Endometrium (tissue), 2 donors: ENCODE data around the gene LRRFIP1.
"Not testable (repeated sequence)": the region's sequence is repeated elsewhere in the genome, so short reads cannot be mapped to it uniquely, and the experiment has no call there.

Experiments
- FAIRE-seq: peaks from 2 replicates; lab custom pipeline; 2012; peaks lifted over from hg19 to GRCh38; lab: Jason Lieb, UNC
- donor health status: control.
- donor health status: control.

The LRRFIP1 gene

DNA sequence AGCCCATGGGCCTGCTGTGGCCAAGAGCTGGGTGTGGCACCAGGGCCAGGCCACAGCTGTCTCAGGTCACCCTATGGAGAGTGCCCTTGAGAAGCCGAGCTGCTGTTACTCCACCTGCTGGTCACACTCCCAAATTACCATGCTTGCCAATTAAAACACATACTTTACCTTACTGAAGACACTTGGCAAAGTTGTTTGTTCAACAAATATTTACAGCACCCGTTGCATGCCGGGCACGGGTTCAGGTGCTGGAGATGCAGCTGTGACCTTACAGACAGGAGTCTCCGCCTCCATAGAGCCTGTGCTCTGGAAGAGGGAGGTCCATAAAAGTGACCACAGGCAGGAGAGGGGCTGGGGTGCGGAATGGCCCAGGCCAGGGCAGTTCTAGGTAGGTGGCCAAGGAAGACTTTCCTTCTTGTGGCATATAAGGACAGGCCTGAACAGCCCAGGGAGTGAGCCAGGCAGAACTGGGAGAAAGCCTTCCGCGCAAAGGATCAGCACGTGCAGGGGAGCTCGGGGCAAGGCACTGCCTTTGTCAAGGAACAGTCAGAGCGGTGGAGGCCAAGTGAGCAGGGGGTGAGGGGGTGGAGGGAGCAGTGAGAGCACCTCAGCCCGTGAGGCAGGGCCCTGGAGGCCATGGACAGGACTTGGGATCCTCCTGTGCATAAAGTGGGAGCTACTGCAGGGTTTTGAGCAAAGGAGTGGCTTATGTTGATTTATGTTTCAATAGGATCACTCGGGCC lies 147.6 kb downstream of the LRRFIP1 start:
- FAIRE-seq: no peak

DNA sequence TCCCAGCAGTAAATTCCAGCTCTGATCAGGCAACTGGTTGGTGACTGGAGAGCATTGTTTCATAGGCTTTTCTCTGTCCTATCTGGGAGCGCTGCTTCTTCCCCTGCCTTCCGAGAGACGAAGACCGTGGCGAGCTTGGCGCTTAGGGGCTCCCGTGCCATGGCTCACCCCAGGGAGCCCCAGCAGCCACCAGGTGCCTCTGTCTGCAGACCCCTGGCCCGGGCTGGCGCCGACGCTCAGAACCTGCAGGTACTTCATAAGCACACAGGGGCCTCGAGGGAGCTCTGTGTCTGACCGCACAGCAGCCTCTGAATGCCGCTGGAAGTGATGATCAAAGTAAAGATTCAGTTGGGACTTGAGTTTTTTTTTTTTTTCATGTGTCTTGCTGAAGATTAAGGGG lies 152.1 kb downstream of the LRRFIP1 start:
- no peak for FAIRE-seq

- FAIRE-seq: no peak
Observed at GRCh38 chr2:237782181-237782580, 154.8 kb downstream of the LRRFIP1 start.

GRCh38 chr2:237783678-237784077 lies 156.3 kb downstream of the LRRFIP1 start:
- not testable (repeated sequence) for FAIRE-seq

- no peak for FAIRE-seq
Observed at GRCh38 chr2:237786936-237787335, 159.5 kb downstream of the LRRFIP1 start.

DNA sequence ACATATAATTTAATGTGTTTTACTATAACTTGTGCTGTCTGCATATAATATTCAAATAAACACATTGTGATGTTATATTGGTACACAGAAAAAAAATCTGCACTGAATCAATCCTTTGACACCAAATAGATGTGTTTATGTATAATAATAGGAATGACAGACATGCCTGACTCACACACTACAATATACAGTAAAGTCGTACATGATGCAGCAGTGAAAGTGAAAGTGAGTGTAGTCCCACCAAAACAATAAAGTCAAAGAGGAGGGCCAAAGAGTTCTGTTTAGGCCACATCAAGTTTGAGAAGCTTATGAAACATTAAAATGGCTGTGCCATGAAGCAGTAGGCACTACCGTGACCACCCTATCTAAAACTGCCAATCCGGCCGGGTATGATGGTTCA lies 163.0 kb downstream of the LRRFIP1 start:
- FAIRE-seq: no peak

- no peak for FAIRE-seq
Observed at GRCh38 chr2:237791977-237792727, 164.8 kb downstream of the LRRFIP1 start.

- FAIRE-seq: no peak
Observed at GRCh38 chr2:237797253-237797652, 169.9 kb downstream of the LRRFIP1 start.

DNA sequence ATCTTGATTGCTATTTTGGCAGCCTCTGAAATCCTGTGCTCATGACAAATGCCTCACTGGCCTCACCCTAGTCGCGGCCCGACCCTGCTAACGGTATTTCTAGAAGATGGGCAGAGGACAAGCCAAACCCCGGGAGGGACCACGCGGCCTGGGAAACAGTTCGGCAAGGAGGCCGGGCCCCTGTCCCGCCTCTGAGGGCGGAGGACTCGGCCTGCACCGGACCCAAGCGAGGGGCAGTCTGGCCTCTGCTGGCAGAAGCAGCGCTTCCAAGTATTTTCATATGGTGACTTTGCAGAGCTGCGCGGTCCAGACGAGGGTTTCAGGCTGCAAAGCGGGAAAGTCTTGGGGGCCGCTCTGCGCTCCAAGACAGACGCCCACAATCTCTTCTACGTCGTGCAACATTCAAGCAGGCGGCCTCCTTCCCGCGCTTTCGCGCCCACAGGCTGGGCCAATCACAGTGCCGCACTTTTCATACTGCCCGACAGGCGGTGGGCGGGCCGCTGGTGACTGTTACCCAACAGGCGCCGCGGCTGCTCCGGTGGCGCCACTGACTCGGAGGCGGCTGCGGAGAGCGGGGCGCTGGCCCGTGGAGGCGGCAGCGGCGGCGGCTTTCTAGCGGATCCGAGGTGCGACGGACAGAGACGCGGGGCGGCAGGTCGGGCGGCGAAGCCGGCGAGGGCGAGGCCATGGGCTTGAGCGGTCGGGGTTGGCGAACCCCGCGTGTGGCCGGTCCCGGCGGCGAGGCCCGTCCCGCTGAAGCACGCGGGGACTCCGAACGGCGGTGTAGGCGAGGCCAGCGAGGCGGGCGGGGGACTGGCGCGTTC lies 171.1 kb downstream of the LRRFIP1 start, which contains the start of gene RBM44:
Gene RBM44 (plus strand): TSS at position 544 of the 824 bp plus-strand sequence. CDS start 14,831 bp downstream, outside the sequence.
- no peak for FAIRE-seq

DNA sequence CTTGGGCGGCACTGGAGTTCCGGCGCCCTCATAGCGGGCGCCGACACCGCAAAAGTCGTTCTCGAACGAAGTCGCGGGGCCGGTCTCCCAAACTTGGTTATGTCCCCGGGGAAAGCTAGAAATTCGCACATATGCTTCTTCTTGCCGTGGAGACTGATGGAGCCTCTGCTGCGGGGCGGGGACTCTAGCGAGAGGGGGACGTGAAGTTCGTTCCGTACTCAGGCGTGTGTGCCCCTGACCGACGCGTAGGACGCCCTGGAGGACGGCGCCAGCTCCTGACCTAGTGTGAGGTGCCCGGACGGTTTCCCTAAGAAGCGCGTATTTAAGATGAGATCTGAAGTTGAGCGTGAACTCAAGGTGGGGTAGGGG lies 171.7 kb downstream of the LRRFIP1 start:
- FAIRE-seq: no peak

GRCh38 chr2:237801466-237801865 lies 174.1 kb downstream of the LRRFIP1 start:
- FAIRE-seq: no peak

DNA sequence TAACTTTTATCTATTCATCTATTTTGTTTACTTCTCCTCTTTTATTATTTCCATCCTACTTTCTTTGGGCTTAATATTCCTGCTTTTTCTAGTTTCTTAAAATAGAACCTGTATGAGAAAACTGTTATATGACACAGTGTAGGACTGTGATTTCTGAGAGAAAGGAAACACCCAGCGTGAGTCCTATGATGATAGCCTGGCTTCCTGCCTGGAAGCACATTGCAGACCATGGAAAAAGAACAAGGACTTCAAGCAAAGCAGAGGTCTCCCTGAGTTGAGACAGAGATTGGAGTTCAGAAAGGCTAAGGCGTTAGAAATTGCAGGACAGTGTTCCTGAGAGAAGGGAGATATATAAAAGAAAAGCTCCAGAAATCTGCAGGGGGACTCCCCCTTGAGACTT lies 178.9 kb downstream of the LRRFIP1 start:
- no peak for FAIRE-seq

- FAIRE-seq: no peak
Observed at GRCh38 chr2:237815637-237816036, 188.2 kb downstream of the LRRFIP1 start.

GRCh38 chr2:237816531-237816930 lies 189.1 kb downstream of the LRRFIP1 start:
- no peak for FAIRE-seq

- no peak for FAIRE-seq
Observed at GRCh38 chr2:237818066-237818473, 190.7 kb downstream of the LRRFIP1 start.

DNA sequence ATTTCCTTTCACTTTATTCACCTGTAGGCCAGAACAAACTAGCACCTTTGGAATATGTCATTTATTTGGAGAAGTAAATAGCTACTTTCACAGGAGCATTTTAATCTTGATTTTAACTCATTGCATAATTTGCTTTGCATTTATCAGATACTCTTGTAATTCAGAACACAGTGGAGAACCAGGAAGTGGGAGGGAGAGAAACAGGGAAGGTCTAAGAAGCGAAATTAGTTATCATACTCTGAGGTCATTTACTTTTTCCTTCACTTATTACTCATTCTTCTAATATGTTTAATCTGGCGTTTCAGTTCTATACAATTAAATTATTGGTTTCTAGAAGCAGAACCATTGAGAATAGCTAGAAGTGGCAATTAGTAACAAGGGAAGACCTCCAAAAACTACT lies 191.8 kb downstream of the LRRFIP1 start:
- FAIRE-seq: no peak

- FAIRE-seq: no peak
Observed at GRCh38 chr2:237820421-237820820, 193.0 kb downstream of the LRRFIP1 start.

DNA sequence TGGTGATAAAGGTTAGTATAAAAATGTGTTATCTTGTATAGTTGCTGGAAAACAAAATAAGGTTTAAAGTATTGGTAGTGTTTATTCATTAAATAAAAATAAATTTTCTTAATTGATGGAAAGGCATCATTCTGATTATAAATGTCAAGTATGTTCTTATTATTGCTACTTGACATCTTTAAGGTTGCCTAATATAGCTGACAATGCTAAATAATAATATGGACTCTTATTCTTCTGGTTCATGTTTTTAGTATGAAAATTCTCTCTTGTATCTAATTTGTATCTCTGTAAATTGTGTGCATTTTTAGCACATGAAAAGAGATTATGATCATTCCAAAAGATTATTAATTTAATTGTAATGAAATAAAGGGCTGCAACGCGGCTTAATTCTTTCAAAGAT lies 196.2 kb downstream of the LRRFIP1 start:
- FAIRE-seq: peak; percentile 26

DNA sequence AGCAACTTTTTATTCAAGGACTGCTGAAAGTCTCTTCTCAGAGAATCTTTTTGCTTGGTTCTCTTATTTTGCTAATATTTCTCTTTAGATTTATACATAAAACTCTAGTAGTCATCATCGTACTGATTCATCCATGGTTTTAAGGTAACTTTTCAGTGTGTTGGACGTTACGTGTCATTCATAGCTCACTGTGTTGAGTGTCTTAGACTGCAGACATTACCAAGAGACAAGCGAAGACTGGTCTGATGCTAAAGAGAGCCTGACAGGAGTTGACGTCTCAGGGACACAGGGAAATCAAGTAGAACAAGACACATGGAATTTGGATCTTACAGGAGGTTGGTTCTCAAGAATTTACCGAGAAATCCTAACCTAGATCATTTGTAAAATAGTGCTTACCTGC lies 196.7 kb downstream of the LRRFIP1 start:
- FAIRE-seq: no peak

DNA sequence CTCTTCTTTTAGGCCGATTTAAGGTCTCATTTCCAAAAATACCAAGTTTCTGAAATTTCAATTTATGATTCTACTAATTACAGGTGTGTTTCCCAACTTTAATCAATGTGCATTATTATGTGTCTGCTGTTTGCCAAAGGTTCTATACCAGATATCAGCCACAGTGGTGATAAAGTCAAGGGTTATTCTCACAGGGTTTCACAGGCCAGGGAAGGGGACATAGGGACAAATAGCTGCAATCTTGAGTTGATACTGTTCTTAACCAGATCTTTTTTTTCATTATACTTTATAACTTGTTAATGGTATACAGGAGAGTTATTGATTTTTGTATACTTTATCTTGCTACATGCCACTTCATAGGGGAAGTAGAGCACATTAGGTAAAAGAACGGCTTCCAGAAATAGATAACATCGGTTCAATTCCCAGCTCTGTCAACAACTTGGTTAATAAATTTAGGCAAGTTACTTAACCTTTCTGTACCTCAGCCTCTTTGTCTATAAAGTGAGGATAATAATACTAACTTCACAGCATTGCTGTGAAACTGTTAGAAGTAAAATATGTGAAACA lies 200.1 kb downstream of the LRRFIP1 start:
- no peak for FAIRE-seq
